Stimulated activated CD4-positive, alpha-beta T cell treated with anti-CD3 and anti-CD28 coated beads, Interleukin-4, amount 100 ng/mL, for 4 hours (primary cell): ENCODE results near the gene UMPS.
"Not testable (repeated sequence)": the region's sequence is repeated elsewhere in the genome, so short reads cannot be mapped to it uniquely, and the experiment has no call there.

Source experiments
- DNase-seq, 2 experiments: peaks; one replicate each; pipeline ENCODE4 v3.0.0-alpha.2; 2020

The UMPS gene

DNA sequence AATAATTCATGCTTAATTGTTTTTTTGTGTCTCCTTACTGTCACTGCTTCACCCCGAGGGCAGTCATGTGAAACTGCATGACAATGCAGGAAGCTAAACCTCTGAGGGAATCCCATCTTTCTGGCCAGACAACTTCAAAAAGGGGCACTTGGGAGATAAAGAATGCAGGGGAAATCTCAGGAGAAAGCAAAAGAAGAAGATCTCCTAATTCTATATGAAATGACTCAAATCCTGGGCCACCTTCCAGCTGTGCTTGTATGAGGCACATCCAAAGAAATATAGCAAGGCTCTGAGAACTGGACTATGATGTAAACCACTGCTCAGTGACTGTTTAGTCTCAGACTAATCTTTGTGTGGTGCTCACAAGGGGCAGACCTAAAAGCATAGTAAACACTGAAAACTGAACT is 22.6 kb upstream of the UMPS start:
- DNase-seq, result no peak

DNA sequence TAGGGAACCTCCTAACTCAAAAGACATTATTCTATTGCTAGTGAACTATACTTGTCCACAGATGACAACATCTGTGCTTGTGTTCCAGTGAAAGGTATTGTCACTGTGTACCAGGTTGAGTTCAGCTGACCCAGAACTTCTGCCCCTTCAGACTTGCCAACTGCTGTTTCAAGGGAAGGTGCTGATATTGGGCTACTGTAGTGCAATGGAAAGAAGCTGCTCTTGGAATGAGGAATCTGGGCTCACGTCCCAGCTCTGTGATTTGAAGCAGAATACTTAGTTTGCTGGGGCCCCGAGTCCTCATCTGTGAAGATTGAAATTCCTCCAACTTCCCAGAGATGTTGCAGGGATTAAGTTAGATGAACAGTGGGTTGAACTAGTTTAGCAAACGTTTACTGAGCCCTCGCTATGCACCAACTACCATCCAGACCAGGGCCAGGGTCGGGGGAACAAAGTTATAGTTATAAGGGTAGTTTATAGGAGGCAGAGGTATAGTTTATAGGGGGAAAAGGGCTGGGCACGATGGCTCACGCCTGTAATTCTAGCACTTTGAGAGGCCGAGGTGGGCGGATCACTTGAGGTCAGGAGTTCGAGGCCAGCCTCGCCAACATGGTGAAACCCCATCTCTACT is 15.9 kb upstream of the UMPS start:
- DNase-seq, result no peak

GRCh38 chr3:124722589-124722988 is 7.7 kb upstream of the UMPS start:
- no peak for DNase-seq

GRCh38 chr3:124730941-124731297 is 667 bp downstream of the UMPS start:
- peak in 1 of 2 experiments; percentile 2 for DNase-seq

DNA sequence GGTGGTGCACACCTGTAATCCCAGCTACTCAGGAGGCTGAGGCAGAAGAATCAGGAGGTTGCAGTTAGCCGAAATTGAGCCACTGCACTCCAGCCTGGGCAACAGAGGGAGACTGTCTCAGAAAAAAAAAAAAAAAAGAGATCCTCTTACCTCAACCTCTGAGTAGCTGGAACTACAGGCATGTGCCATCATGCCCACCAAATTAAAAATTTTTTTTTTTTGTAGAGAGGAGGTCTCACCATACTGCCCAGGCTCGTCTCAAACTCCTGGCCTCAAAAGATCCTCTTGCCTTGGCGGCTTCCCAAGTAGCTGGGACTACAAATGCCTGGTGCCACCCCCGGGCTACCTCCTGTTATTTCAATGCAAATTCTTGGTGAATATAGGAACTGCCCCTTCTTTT is 1.5 kb downstream of the UMPS start:
- DNase-seq, result no peak

- no peak for DNase-seq
Observed at GRCh38 chr3:124741027-124741426, 10.8 kb downstream of the UMPS start.

DNA sequence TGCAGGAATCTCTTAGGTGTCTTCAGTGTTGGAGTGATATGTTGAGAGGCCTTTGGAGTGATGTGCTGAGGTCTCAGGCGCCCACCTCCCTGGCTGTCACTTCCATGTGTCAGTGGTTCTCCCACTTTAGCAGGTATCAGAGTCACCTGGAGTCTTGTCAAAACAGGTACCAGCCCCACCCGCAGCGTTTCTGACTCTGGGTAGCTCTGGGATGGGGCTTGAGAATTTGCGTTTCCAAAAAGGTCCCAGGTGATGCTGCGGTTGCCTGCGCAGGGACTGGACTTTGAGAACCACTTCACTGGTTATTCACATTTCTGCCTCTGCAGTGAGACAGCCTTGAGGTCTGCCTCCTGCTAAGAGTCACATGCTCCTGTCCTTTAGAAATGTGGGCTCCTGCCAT is 15.5 kb downstream of the UMPS start:
- no peak for DNase-seq

GRCh38 chr3:124747111-124747981 is 17.1 kb downstream of the UMPS start:
- no peak for DNase-seq

- DNase-seq, result no peak
Observed at GRCh38 chr3:124748560-124749198, 18.4 kb downstream of the UMPS start.

DNA sequence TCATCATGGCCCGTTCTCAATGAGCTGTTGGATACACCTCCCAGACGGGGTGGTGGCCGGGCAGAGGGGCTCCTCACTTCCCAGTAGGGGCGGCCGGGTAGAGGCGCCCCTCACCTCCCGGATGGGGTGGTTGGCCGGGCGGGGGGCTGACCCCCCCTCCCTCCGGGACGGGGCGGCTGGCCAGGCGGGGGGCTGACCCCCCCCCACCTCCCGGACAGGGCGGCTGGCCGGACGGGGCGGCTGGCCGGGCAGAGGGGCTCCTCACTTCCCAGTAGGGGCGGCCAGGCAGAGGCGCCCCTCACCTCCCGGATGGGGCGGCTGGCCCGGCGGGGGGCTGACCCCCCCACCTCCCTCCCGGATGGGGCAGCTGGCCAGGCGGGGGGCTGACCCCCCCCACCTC is 19.6 kb downstream of the UMPS start:
- not testable (repeated sequence) for DNase-seq

DNA sequence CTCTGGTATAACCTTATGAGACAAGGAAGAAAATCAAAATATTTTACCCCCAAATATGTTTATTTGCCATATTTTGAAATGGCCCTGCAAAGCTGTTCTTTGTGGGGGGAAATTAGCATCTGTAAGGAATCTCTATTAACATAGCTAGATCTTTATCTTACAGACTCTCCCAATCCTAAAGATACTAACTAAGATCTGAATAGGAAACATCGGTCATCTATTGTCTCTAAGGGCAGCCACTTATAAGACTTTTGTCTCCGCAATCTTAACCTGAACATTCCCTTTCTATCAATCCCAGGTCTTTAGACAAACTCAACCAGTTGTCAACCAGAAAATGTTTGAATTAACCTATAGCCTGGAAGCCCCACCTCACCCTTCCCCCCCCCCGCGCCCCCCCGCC is 21.2 kb downstream of the UMPS start:
- DNase-seq, result no peak

DNA sequence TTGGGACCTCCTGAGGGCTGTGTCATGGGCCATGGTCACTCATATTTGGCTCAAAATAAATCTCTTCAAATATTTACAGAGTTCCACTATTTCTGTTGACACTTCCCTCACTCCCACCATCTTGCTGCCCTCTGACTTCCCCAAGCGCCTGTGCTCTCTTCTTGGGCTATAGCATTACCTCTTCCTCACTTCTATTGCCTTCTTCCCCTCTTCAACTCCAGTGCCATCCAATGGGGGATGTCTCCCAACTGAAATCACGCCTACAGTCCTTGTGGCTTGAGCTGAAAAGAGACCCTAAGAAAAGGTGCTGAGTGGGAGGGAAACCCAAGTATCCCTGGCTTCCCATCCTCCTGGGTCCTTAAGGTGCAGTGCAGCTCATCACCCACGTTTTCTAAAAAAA is 21.8 kb downstream of the UMPS start:
- no peak for DNase-seq

- DNase-seq, result not testable (repeated sequence)
Observed at GRCh38 chr3:124757926-124758325, 27.7 kb downstream of the UMPS start.

- DNase-seq, result no peak
Observed at GRCh38 chr3:124758851-124759635, 28.8 kb downstream of the UMPS start.

DNA sequence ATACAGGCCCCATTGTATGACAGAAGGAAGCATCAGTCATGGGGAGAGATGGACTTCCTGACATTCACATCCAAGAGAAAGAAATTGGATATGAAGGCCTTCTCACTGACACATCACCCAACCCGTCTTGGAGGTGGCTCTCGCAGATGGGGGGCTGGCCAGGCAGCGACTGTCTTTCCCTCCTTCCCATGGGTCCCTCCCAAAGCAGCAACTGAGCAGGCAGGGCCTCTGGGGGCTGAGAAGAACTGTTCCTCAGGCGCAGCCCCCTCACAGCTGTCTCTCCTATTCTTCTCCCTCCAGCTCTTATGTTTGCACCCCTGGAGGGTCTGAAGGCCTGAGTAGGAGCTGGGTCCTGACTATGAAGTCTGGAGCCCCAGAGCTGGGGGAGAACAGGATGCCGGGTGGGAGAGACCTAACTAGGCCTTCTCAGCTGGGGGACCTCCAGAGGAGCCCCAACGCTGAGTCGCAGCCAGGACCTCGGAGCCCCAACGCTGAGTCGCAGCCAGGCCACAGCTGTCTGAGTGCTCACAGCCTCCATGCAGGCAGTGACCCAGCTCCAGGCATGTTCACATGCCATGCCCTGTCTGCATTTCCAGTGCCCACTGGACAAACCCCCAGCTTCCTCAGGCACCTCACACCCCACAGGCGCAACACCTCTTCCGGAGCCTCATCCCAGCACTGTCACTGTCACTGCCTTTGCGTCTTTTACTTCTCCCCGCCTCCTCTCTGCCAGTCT is 29.6 kb downstream of the UMPS start:
- no peak for DNase-seq

- DNase-seq, result no peak
Observed at GRCh38 chr3:124760601-124761000, 30.3 kb downstream of the UMPS start.

DNA sequence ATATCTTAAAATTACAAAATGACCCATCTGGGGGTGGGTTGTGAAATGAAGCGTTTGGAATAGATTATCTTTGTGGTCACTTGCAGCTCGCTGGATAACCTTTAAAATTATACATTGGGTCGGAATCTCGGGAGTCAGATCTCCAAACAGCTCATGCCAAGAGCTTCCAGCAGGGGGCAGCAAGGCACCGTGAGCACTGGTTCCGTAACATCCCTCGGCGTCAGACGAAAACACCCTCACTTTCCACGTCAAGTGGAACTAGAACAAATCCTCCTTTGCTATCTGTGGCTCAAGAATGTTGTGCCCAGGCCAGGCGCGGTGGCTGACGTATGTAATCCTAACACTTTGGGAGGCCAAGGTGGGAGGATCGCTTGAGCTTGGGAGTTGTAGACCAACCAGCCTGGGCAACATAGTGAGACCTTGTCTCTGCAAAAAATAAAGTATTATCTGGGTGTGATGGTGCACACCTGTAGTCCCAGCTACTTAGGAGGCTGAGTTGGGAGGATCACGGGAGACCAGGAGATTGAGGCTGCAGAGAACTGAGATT is 31.1 kb downstream of the UMPS start:
- DNase-seq, result peak; percentile 67 to 78

- no peak for DNase-seq
Observed at GRCh38 chr3:124761935-124762660, 31.8 kb downstream of the UMPS start.

DNA sequence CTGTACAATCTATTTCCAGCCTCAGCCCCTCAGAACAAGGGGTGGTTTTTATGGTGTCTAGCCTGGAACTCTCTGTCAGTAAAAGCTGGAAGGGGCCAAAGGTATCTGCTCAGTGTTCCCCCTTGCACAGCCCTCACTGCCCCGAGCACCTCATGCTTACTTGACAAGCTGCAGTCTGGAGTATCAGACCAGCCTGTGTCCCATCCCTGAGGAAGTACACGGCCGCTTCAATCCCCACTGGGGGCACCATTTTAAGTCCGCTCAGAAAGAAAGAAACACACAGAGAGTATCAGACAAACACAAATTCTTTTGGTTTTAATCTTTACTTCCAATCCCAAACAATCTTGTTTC is 32.4 kb downstream of the UMPS start:
- no peak for DNase-seq

DNA sequence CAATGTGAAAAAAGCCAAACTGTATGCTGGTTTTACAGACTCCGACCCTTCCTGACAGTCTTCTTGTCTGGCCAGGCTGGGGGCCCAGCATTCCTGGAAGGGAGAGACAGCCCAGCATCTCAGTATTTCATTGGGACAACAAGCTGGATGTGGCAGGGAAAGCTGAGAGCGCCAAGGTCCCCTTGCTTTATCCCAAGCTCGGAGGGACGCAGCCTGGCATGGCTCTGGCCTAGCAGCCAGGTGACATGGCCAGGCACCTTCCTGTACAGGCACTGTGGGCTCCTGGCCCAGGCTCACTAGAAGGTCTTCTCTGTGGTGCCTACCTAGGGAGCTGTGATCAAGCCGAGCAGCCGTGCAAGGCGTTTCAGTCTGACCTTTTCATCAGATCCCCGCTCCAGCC is 33.0 kb downstream of the UMPS start:
- DNase-seq, result no peak

DNA sequence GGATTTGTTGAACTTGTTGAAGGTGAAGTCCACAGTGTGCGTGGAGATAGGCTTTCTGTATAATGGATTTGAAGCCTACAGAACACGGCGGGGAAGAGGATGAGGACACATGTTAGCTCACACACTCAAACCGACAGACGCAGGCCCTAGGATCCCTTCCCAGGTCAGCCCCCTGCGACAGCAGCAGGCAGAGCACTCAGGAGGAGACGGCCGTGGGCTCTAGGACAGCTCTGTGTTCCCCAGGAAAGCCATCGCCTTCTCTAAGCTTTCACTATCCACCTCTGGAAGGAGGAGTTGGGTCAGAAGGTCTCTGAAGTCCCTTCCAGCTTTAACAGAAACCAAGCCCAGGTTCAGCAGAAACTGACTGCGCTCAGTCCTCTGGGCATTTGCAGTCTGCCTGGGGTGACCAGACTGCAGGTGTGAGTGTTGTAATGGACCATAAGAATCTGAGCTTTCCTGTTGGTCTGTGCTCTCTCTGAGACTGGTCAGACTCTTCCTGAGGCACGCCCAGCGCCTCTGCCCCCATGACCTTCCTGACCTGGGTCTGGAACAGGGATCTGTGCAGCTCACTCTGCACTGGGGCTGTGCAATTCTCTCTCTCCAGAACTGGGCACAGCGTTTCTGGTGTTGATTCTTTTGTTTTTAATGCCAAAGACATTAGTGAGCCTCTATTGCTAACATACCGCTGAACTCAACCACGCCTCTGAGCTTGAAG is 33.5 kb downstream of the UMPS start:
- no peak for DNase-seq
